Measurements from ENCODE around the gene RASA3. TPM values are rescaled to one million over a fixed set of nuclear protein-coding genes. Genes with fewer than 3 reads are reported as not detected.

Gene RASA3
- total RNA-seq, 1 experiment from 2014 or later: 0.95 TPM

DNA sequence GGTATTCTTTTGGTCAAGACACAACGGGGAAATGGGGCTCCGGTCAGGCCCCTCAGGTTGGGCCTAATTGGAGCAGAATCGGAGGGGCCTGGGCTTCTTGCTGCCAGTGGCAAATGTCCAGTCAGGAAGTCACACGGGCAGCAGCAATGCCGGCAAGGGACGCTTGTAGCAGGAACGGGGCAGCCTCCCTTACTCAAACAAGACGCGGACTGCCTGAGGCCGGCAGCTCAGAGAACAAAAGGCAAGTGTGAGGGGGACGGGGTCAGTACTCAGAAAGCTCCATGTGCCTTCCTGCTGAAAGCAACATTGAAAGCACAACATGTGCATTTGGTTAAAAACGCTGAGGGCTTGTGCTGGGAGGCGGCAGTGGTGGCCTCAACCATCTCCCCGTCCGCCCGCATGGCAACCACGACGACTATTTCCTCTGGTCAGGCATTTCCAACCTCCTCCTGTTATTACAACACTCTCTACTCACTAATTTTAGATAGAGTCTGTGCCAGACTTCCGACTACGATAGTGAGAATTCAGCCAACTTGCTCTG lies 20.5 kb upstream of the RASA3 start:
- Histone ChIP-seq H3K36me3 (ENCODE audit: control insufficient read depth, insufficient read depth, low read length) (no peaks in the 10 kb centered on the region), H3K9me3 (no peaks in the 10 kb centered on the region), H3K4me3 (ENCODE audit: low read depth, low read length) (no peak overlapping the region), H3K27me3 (replicated peaks; ENCODE audit: control insufficient read depth, insufficient read depth, low read length) (no peaks in the 10 kb centered on the region), H3K4me1 (no peaks in the 10 kb centered on the region)
- H3K4me1 Mint-ChIP-seq (ENCODE audit: low read depth, unreplicated experiment): no peaks in the 10 kb centered on the region
- TF ChIP-seq, protein P1, sequence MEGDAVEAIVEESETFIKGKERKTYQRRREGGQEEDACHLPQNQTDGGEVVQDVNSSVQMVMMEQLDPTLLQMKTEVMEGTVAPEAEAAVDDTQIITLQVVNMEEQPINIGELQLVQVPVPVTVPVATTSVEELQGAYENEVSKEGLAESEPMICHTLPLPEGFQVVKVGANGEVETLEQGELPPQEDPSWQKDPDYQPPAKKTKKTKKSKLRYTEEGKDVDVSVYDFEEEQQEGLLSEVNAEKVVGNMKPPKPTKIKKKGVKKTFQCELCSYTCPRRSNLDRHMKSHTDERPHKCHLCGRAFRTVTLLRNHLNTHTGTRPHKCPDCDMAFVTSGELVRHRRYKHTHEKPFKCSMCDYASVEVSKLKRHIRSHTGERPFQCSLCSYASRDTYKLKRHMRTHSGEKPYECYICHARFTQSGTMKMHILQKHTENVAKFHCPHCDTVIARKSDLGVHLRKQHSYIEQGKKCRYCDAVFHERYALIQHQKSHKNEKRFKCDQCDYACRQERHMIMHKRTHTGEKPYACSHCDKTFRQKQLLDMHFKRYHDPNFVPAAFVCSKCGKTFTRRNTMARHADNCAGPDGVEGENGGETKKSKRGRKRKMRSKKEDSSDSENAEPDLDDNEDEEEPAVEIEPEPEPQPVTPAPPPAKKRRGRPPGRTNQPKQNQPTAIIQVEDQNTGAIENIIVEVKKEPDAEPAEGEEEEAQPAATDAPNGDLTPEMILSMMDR (IDR thresholded peaks at IDR 0.05; ENCODE audit: insufficient read depth in 1 of 2, low read depth in 1 of 2, low read length in 1 of 2, severe bottlenecking in 1 of 2, unreplicated experiment in 1 of 2): no peak
- no peak overlapping the region for H3K27ac Mint-ChIP-seq (ENCODE audit: unreplicated experiment)
- ChIA-PET POLR2A (no interaction called here), CTCF (no interaction called here)
- intact Hi-C loops (cut with micrococcal nuclease; ENCODE audit: unreplicated experiment): no loop called here
- no TSS peak for BruUV-seq (replicated peaks)
- peaks cover 12% of the 10 kb centered on the region for H3K9me3 Mint-ChIP-seq (ENCODE audit: unreplicated experiment)
- H3K36me3 Mint-ChIP-seq (ENCODE audit: insufficient read depth, unreplicated experiment): no peaks in the 10 kb centered on the region
- no peak overlapping the region for H3K4me3 Mint-ChIP-seq (ENCODE audit: unreplicated experiment)
- no peak for DNase-seq
- H3K27me3 Mint-ChIP-seq (ENCODE audit: insufficient read depth, unreplicated experiment): peaks cover 10% of the 10 kb centered on the region

DNA sequence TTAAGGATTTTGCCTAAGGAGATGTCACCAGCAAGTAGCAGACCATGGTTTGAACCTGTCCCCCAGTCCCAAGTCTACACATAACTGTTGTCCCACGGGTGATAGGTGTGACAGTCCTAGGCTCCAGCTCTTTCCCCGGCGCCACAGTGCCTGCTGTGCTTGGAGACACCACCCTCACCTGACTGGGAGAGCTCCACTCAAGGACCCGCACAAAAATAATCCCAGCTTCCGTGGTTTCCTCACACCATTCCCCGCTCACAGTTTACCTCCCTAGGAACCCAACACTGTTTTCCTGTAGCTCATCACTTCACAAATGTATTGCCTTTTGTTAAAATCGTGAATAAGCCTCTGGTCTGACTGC lies 19.8 kb upstream of the RASA3 start:
- Histone ChIP-seq H3K4me1 (no peaks in the 10 kb centered on the region), H3K27me3 (replicated peaks; ENCODE audit: control insufficient read depth, insufficient read depth, low read length) (no peaks in the 10 kb centered on the region), H3K4me3 (ENCODE audit: low read depth, low read length) (no peak overlapping the region), H3K36me3 (ENCODE audit: control insufficient read depth, insufficient read depth, low read length) (no peaks in the 10 kb centered on the region), H3K9me3 (no peaks in the 10 kb centered on the region)
- TF ChIP-seq, protein P1 (IDR thresholded peaks at IDR 0.05; ENCODE audit: insufficient read depth in 1 of 2, low read depth in 1 of 2, low read length in 1 of 2, severe bottlenecking in 1 of 2, unreplicated experiment in 1 of 2): no peak
- H3K27ac Mint-ChIP-seq (ENCODE audit: unreplicated experiment): no peak overlapping the region
- no peaks in the 10 kb centered on the region for H3K4me1 Mint-ChIP-seq (ENCODE audit: low read depth, unreplicated experiment)
- CTCF ChIA-PET: no interaction called here
- POLR2A ChIA-PET: no interaction called here
- peaks cover 11% of the 10 kb centered on the region for H3K27me3 Mint-ChIP-seq (ENCODE audit: insufficient read depth, unreplicated experiment)
- peaks cover 12% of the 10 kb centered on the region for H3K9me3 Mint-ChIP-seq (ENCODE audit: unreplicated experiment)
- no TSS peak for BruUV-seq (replicated peaks)
- no peaks in the 10 kb centered on the region for H3K36me3 Mint-ChIP-seq (ENCODE audit: insufficient read depth, unreplicated experiment)
- intact Hi-C loops (cut with micrococcal nuclease; ENCODE audit: unreplicated experiment): no loop called here
- no peak for DNase-seq
- H3K4me3 Mint-ChIP-seq (ENCODE audit: unreplicated experiment): no peak overlapping the region

DNA sequence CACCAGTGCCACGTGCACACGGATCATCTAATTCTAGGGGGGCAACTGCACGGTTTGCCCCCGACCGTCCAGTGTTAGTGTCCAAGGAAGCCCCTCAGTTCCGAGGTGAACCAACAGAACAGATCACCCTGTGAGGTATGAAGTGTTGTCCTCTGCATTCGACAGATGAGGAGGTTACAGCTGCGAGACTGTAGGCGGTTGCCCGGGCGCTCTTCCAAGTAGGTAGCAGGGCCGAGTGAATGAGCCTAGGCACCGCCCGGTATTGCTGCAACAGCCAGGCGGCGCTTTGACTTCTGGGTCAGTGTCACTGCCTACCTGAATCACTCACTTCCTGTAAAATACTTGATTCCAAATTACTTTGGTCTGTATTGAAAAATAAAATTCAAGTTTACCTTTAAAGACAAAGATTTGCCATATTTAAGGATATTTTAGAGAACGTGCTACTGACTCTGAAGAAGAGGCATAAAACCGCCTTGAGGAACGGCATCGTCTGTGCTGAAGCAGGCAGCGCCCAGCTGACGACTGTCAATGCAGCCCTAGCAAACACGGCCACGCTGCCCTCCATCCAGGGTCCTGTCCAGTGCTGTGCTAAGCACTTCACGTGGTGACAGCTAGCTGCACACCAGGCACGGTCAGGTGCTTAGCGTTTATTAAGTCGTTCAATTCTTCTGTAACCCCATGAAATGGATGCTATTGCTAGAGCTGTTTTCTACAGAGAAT lies 19.3 kb upstream of the RASA3 start:
- DNase-seq: no peak
- no peaks in the 10 kb centered on the region for H3K36me3 Mint-ChIP-seq (ENCODE audit: insufficient read depth, unreplicated experiment)
- CTCF ChIA-PET: no interaction called here
- H3K27ac Mint-ChIP-seq (ENCODE audit: unreplicated experiment): no peak overlapping the region
- H3K9me3 Mint-ChIP-seq (ENCODE audit: unreplicated experiment): peaks cover 12% of the 10 kb centered on the region
- Histone ChIP-seq H3K9me3 (no peaks in the 10 kb centered on the region), H3K27me3 (replicated peaks; ENCODE audit: control insufficient read depth, insufficient read depth, low read length) (no peaks in the 10 kb centered on the region), H3K36me3 (ENCODE audit: control insufficient read depth, insufficient read depth, low read length) (no peaks in the 10 kb centered on the region), H3K4me3 (ENCODE audit: low read depth, low read length) (no peak overlapping the region), H3K4me1 (no peaks in the 10 kb centered on the region)
- TF ChIP-seq, protein P1 (IDR thresholded peaks at IDR 0.05; ENCODE audit: insufficient read depth in 1 of 2, low read depth in 1 of 2, low read length in 1 of 2, severe bottlenecking in 1 of 2, unreplicated experiment in 1 of 2): no peak
- no peaks in the 10 kb centered on the region for H3K4me1 Mint-ChIP-seq (ENCODE audit: low read depth, unreplicated experiment)
- POLR2A ChIA-PET: no interaction called here
- H3K4me3 Mint-ChIP-seq (ENCODE audit: unreplicated experiment): no peak overlapping the region
- no TSS peak for BruUV-seq (replicated peaks)
- intact Hi-C loops (cut with micrococcal nuclease; ENCODE audit: unreplicated experiment): no loop called here
- H3K27me3 Mint-ChIP-seq (ENCODE audit: insufficient read depth, unreplicated experiment): peaks cover 11% of the 10 kb centered on the region
